Osteocyte (in vitro differentiated cells): ENCODE measurements around the gene KANTR. TPM values are rescaled to one million over a fixed set of nuclear protein-coding genes. Genes with fewer than 3 reads are reported as not detected.

Experiments
- DNase-seq: peaks from one replicate; pipeline ENCODE4 v3.0.0; 2021; ENCODE audit warnings: mixed read lengths; ENCODE audit not compliant: unreplicated experiment; ENCODE audit errors: extremely low spot score
- H3K27ac Mint-ChIP-seq: one replicate; pipeline ENCODE4 v1.8.0; 2021; ENCODE audit warnings: mild to moderate bottlenecking, mixed read lengths; ENCODE audit not compliant: unreplicated experiment
- H3K27me3 Mint-ChIP-seq: one replicate; pipeline ENCODE4 v1.8.0; 2021; ENCODE audit warnings: mixed read lengths; ENCODE audit not compliant: unreplicated experiment
- H3K36me3 Mint-ChIP-seq: one replicate; pipeline ENCODE4 v1.8.0; 2021; ENCODE audit warnings: mixed read lengths; ENCODE audit not compliant: unreplicated experiment
- H3K4me1 Mint-ChIP-seq: one replicate; pipeline ENCODE4 v1.8.0; 2021; ENCODE audit warnings: mixed read lengths; ENCODE audit not compliant: unreplicated experiment
- H3K4me3 Mint-ChIP-seq: one replicate; pipeline ENCODE4 v1.8.0; 2021; ENCODE audit warnings: mild to moderate bottlenecking, moderate library complexity, mixed read lengths; ENCODE audit not compliant: unreplicated experiment
- H3K9me3 Mint-ChIP-seq: one replicate; pipeline ENCODE4 v1.8.0; 2021; ENCODE audit warnings: mixed read lengths; ENCODE audit not compliant: unreplicated experiment
- total RNA-seq: library from RNA; stranded (reverse); gene quantifications from 2 replicates; pipeline ENCODE4 v1.2.1, GENCODE V29; 2021
- TF ChIP-seq, protein P1 (sequence below): fragments of 200-600 bp; sonication (generic); IDR thresholded peaks from 2 replicates; pipeline ENCODE4 v1.5.0; 2021; ENCODE audit warnings: antibody characterized with exemption, mild to moderate bottlenecking, moderate library complexity

KANTR gene
- total RNA-seq, 1 donor from 2014 or later: 12.4 TPM

DNA sequence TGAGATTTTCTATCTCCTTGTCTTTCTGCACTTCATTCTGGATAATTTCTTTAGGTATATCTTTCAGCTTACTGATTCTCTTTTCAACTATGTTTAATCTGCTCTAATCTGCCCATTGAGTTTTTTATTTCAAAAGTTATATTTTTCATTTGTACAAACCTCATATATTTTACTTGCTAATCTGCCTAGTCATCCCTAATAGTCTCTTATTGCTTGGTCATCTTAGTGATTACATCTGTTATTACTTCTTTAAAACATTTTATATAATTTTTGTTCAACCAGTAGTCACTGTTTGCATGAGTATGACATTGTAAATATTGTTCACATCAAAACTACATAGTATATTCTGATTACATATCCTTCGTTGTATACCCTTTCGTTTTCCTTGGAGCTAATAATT lies 32.4 kb downstream of the KANTR start:
- Mint-ChIP-seq H3K27ac (no peak overlapping the region), H3K36me3 (peaks cover 1% of the 10 kb centered on the region), H3K4me3 (no peak overlapping the region), H3K9me3 (peaks cover 17% of the 10 kb centered on the region), H3K4me1 (peaks cover 10% of the 10 kb centered on the region), H3K27me3 (no peaks in the 10 kb centered on the region)
- TF ChIP-seq, protein P1, sequence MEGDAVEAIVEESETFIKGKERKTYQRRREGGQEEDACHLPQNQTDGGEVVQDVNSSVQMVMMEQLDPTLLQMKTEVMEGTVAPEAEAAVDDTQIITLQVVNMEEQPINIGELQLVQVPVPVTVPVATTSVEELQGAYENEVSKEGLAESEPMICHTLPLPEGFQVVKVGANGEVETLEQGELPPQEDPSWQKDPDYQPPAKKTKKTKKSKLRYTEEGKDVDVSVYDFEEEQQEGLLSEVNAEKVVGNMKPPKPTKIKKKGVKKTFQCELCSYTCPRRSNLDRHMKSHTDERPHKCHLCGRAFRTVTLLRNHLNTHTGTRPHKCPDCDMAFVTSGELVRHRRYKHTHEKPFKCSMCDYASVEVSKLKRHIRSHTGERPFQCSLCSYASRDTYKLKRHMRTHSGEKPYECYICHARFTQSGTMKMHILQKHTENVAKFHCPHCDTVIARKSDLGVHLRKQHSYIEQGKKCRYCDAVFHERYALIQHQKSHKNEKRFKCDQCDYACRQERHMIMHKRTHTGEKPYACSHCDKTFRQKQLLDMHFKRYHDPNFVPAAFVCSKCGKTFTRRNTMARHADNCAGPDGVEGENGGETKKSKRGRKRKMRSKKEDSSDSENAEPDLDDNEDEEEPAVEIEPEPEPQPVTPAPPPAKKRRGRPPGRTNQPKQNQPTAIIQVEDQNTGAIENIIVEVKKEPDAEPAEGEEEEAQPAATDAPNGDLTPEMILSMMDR: no peak
- DNase-seq: no peak

DNA sequence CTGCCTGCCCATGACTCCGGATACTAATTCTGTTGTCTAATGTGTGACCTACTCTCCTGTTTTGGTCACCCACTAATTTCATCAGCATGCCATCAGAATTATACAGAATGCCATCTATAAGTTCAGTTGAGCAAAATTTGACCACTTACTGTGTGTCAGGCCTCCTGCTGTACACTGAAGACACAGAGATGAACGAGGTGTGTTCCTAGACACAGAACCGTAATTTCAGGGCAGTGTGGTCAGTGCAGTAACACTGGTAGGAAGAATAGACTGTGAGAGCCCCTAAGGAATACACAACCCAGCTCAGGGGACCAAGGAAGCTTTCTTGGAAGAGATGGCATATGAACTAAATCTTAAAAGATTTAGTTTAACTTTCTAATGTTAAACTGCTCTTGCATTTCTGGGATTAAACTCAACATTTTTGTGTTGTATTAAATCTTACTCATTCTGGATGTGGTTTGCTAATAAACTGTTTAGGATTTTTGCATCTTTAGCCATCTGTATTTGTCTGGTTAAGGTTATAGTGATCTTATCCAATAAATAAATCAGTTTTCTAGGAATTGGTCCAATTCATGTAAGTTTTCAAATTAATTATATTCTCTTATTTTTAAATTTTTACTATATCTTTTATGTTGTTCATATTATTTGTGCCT lies 34.3 kb downstream of the KANTR start:
- Mint-ChIP-seq H3K36me3 (peaks cover 1% of the 10 kb centered on the region), H3K9me3 (peaks cover 17% of the 10 kb centered on the region), H3K4me3 (no peak overlapping the region), H3K27me3 (no peaks in the 10 kb centered on the region), H3K4me1 (peaks cover 10% of the 10 kb centered on the region), H3K27ac (no peak overlapping the region)
- no peak for DNase-seq
- TF ChIP-seq, protein P1: no peak

DNA sequence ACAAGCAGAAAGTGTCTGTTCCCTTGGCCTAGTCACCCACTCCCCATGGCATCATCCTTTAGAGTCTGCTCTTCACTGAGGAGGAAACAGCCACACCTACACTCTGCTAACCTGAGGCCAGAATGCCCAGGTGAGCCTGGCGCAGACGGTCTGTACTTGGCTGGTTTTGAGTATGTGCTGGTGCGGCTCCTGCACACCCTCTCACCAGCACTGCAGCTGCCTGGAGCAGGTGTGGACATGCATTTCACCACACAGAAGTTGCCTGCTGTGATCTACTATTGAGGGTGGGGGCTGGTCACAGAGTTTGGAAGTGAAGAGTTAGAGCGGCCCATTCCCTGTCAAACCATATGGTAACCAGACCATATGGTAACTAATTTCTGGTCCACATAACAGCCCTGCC lies 39.5 kb downstream of the KANTR start:
- Mint-ChIP-seq H3K4me3 (no peak overlapping the region), H3K27me3 (no peaks in the 10 kb centered on the region), H3K36me3 (no peaks in the 10 kb centered on the region), H3K9me3 (peaks cover 4% of the 10 kb centered on the region), H3K4me1 (no peaks in the 10 kb centered on the region), H3K27ac (no peak overlapping the region)
- TF ChIP-seq, protein P1: no peak
- DNase-seq: no peak

DNA sequence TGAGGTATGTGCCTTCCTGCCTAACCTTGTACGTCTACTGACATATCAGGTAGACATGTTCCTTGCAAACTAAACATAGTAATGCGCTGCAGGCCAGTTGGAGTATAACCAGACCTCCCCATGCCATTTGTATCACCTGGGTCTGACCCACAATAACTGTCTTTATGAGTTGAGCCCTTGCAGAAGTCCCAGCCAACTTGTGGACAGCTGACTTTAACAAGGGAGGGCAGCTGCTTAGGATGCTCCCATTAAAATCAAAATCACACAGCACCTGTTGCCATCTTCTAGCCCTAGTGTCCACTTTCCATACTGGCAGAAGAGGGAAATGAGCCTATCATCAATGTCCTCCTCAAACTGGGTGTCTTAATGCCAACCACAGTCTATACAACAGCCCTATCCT lies 41.6 kb downstream of the KANTR start:
- Mint-ChIP-seq H3K4me3 (no peak overlapping the region), H3K27me3 (no peaks in the 10 kb centered on the region), H3K36me3 (no peaks in the 10 kb centered on the region), H3K4me1 (no peaks in the 10 kb centered on the region), H3K27ac (no peak overlapping the region), H3K9me3 (no peaks in the 10 kb centered on the region)
- no peak for DNase-seq
- TF ChIP-seq, protein P1: no peak

DNA sequence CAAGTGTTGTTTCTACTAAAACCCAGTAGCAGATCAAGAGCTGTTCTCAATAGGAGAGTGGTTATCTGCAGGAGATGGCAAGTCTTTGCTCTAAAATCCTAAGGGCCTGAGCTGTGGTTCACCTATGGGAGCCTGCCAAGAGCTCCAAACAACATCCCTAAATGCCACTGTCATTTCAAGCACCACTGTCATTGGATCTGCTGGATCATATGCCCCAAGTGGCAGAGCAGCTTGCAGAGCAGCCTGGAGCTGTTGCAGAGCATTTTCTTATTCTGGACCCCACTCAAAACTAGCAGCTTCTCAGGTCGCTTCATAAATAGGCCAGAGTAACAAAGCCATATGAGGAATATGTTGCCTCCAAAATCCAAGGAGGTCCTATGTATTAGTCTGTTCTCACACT lies 59.6 kb downstream of the KANTR start:
- H3K27ac Mint-ChIP-seq: no peak overlapping the region
- H3K36me3 Mint-ChIP-seq: no peaks in the 10 kb centered on the region
- TF ChIP-seq, protein P1: no peak
- H3K4me3 Mint-ChIP-seq: no peak overlapping the region
- H3K4me1 Mint-ChIP-seq: no peaks in the 10 kb centered on the region
- no peaks in the 10 kb centered on the region for H3K27me3 Mint-ChIP-seq
- H3K9me3 Mint-ChIP-seq: peaks cover 11% of the 10 kb centered on the region
- DNase-seq: no peak
